ENCODE results near the gene OASL.

DNA sequence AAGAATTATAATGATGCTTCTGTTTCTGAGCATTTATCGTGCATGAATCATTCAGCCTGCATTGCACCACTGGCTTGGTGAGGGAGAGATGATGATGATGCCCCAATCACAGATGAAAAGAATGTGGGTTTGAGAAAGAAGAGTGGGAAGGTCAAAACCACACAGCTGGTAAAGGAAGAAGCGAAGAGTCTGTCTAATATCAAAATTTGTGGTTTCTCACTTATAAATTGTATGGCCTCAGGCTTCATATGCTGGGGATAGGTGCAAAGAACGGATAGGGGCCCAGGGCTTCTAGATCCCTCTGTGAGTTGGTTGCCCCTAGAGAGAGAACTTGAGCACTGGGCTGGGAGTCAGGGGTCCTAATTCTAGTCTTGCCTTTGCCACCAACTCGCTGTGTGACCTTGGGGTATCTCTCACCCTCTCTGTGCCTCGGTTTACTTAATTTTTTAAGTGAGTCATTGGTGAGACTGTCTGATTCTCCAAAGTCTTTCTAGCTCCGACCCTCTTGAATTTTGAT, 2.2 kb downstream of the OASL start:
- TF ChIP-seq, protein P1, sequence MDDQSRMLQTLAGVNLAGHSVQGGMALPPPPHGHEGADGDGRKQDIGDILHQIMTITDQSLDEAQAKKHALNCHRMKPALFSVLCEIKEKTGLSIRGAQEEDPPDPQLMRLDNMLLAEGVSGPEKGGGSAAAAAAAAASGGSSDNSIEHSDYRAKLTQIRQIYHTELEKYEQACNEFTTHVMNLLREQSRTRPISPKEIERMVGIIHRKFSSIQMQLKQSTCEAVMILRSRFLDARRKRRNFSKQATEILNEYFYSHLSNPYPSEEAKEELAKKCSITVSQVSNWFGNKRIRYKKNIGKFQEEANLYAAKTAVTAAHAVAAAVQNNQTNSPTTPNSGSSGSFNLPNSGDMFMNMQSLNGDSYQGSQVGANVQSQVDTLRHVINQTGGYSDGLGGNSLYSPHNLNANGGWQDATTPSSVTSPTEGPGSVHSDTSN (IDR thresholded peaks at IDR 0.05) = no peak
- TF ChIP-seq, protein P2, sequence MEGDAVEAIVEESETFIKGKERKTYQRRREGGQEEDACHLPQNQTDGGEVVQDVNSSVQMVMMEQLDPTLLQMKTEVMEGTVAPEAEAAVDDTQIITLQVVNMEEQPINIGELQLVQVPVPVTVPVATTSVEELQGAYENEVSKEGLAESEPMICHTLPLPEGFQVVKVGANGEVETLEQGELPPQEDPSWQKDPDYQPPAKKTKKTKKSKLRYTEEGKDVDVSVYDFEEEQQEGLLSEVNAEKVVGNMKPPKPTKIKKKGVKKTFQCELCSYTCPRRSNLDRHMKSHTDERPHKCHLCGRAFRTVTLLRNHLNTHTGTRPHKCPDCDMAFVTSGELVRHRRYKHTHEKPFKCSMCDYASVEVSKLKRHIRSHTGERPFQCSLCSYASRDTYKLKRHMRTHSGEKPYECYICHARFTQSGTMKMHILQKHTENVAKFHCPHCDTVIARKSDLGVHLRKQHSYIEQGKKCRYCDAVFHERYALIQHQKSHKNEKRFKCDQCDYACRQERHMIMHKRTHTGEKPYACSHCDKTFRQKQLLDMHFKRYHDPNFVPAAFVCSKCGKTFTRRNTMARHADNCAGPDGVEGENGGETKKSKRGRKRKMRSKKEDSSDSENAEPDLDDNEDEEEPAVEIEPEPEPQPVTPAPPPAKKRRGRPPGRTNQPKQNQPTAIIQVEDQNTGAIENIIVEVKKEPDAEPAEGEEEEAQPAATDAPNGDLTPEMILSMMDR (IDR thresholded peaks at IDR 0.05) = no peak
- TF ChIP-seq HOXA7 (CRISPR knock-in tag; IDR thresholded peaks at IDR 0.05) (no peak), HDAC2 (IDR thresholded peaks at IDR 0.05) (no peak), POLR2A (IDR thresholded peaks at IDR 0.05; ENCODE audit: low read length) (no peak), NPAS2 (CRISPR knock-in tag; IDR thresholded peaks at IDR 0.05; ENCODE audit: borderline replicate concordance) (no peak)
